Stimulated activated naive CD8-positive, alpha-beta T cell treated with anti-CD3 and anti-CD28 coated beads, Interleukin-15, amount 100 ng/mL, for 72 hours (primary cell): Measurements from ENCODE around the gene FUT6.
"Not testable (repeated sequence)": the region's sequence is repeated elsewhere in the genome, so short reads cannot be mapped to it uniquely, and the experiment has no call there.

ENCODE experiments used
- ATAC-seq: fragments of 150-1000 bp; cut with Tn5 transposase; 2 replicates; pipeline ENCODE4 v1.10.0; 2021; ENCODE audit warnings: mild to moderate bottlenecking, moderate library complexity
- DNase-seq, 2 donors: peaks; one replicate each; pipeline ENCODE4 v3.0.0; 2021 to 2022
- H3K27ac Mint-ChIP-seq, 2 donors: one replicate each; pipeline ENCODE4 v1.8.0; 2022; ENCODE audit warnings: mild to moderate bottlenecking in 2 of 2, mixed read lengths in 2 of 2, moderate library complexity in 2 of 2
- H3K27me3 Mint-ChIP-seq: one replicate; pipeline ENCODE4 v1.8.0; 2022; ENCODE audit warnings: mixed read lengths
- H3K4me1 Mint-ChIP-seq: one replicate; pipeline ENCODE4 v1.8.0; 2022; ENCODE audit warnings: mild to moderate bottlenecking, mixed read lengths
- H3K4me3 Mint-ChIP-seq, 2 donors: one replicate each; pipeline ENCODE4 v1.8.0; 2022; ENCODE audit warnings: mild to moderate bottlenecking in 2 of 2, mixed read lengths in 2 of 2, moderate library complexity in 1 of 2
- H3K9me3 Mint-ChIP-seq, 2 donors: one replicate each; pipeline ENCODE4 v1.8.0; 2022; ENCODE audit warnings: mixed read lengths in 2 of 2

FUT6 gene

DNA sequence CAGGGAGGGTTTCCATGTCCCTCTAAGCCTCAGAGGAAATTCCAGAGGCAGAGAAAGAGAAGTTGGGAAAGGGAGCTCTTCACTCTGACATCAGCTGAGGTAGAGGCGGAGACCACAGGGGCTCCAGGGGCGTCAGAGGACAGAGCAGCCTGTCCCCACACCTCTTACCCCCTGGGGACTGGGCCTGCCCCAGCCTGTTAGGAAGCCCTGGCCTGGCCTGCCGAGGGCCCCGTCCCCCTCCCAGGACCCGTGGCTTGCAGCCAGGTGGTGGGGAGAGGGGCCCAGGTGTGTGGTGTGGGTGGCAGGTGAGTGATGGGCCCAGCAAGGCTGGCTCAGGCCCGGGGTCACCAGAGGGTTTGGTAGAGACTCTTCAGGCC lies 2.2 kb upstream of the FUT6 start:
- peaks cover 23% of the 10 kb centered on the region for H3K4me1 Mint-ChIP-seq
- H3K9me3 Mint-ChIP-seq, H3K27ac Mint-ChIP-seq, DNase-seq, H3K4me3 Mint-ChIP-seq, H3K27me3 Mint-ChIP-seq: not testable (repeated sequence)
- peak; percentile 40 for ATAC-seq

DNA sequence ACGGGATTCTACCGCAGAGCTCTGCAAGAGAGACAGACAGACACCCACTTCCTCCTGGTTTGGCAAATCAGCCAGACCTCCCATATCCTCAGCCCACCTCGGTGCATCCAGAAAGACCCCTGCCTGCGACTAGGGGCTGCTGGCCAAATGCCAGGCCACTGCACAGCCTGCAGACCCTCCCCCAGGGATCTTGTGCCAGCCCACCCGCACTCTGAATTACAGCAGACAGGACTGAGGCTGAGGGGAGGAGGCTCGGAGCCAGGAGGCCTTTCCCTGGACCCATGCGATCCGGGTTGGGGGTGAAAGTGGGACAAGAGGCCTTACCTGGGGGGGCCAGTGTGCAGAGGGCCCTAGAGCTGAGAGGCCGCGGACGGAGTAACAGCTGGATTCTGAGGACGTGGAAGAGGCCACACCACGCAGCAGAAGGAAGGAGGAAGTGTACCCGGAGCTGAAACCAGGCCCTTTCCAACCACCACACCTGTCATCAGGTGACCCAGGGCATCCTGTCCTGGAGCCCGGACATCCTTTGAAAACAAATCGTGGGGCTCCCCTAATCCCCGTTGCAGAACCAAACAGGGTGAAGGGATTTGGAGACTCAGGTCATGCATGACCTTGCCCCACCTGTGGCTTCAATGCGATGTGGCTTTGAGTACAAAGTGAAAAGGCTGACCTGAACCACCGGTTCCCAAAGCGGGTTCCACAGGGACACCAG lies 993 bp downstream of the FUT6 start:
- DNase-seq (no peak), ATAC-seq (no peak)
- H3K4me1 Mint-ChIP-seq: peaks cover 23% of the 10 kb centered on the region
- no peaks in the 10 kb centered on the region for H3K9me3 Mint-ChIP-seq
- peak overlapping the region in 1 of 2 donors; percentile 45 for H3K4me3 Mint-ChIP-seq
- no peak overlapping the region for H3K27ac Mint-ChIP-seq
- H3K27me3 Mint-ChIP-seq: peaks cover 5% of the 10 kb centered on the region

DNA sequence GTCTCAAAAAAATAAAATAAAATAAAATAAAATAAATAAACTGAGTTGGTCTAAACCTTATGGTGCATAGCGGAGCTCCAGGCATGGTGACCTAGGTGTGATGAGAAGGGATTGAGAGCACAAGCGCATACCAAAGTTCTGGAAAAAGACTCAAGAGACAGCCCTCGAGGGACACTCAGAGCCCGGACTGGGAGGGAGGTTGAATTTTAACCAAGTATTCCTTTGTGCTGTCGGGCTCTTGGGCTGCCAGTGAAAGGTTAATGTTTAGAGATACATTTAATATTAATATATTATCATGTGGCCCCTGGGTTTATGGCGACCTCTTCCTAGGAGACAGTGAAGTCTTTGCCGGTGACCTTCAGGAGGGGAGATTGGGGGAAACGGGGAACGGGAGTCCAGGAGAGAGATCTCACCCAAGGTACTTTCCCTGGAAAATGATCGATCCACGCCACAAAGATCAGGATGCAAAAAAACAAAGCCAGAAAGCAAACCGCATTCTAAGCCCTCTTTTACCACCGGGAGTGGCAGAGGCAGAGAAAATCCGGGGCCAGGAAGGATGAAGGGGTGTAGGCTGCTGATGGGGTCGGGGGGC lies 1.6 kb downstream of the FUT6 start:
- peaks cover 23% of the 10 kb centered on the region for H3K4me1 Mint-ChIP-seq
- H3K27ac Mint-ChIP-seq: no peak overlapping the region
- no peak for ATAC-seq
- no peak overlapping the region for H3K4me3 Mint-ChIP-seq
- DNase-seq: no peak
- H3K27me3 Mint-ChIP-seq: peaks cover 5% of the 10 kb centered on the region
- H3K9me3 Mint-ChIP-seq: no peaks in the 10 kb centered on the region

DNA sequence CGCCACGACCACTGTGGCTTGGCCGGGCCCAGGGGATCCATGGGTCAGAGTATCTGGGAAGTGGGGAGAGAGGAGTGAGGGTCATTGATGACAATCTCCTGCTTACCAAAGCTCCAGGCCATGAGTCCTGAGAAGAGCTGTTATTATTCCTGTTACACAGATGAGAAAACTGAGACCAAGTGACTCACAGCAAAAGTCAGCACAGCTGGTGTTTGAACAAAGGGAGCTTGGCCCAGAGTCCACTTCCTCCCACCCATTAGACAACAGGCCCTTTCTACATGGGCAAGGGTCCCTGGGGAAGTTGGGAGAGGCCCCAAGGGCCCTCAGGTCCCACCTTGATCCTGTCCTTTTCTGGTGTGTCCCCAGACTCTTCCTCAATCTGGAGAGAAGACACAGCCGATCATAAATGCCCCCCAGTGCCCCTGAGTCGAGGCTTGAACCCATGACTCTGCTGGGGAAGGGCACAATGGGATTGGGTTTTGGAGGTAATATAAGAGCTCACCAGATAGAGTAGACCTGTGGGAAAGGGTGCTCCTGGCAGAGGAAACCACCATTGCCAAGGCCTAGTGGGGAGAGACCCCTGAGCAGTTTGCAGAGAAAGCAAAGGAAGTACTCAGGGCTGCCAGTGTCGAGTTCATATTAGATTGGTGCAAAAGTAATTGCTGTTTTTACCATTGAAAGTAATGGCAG lies 6.8 kb downstream of the FUT6 start:
- Mint-ChIP-seq H3K9me3 (no peaks in the 10 kb centered on the region), H3K4me1 (peaks cover 12% of the 10 kb centered on the region), H3K4me3 (no peak overlapping the region), H3K27me3 (no peaks in the 10 kb centered on the region), H3K27ac (no peak overlapping the region)
- DNase-seq (no peak), ATAC-seq (no peak)

DNA sequence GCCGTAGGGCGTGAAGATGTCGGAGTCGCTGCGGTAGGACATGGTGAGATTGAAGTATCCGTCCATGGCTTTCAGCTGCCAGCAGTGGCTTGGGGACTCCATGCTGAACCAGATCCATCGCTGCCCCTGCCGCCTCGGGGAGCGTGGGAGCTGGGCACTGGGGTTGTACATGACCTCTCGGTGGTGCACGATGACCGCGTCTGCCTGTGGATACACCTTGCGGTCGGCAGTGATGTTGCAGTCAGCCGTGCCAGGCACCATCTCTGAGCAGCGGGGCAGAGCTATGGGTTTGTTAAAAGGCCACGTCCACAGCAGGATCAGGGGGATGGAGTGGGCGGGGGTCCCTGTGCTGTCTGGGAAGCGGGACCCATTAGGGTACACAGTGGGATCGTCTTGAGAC lies 7.4 kb downstream of the FUT6 start:
- ATAC-seq: no peak

DNA sequence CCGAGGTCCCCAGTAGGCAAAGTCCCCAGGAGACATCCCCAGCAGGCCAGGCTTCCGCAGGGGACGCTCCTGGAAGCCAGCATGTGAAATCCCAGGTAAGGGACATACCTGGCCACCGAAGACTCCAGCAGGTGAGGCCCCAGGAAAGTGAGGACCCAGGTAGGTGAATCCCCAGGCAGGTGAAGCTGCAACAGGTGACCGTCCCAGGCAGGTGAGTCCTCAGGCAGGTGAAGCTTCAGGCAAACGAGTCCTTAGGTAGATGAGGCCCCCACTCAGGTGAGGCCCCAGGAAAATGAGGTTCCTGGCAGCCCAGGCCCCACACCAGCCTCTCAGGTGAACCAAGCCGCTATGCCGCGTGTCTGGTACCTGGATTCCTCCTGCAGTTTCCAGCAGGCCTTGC lies 8.3 kb downstream of the FUT6 start:
- H3K4me3 Mint-ChIP-seq: no peak overlapping the region
- H3K4me1 Mint-ChIP-seq: peaks cover 25% of the 10 kb centered on the region
- no peaks in the 10 kb centered on the region for H3K9me3 Mint-ChIP-seq
- no peak for DNase-seq
- H3K27me3 Mint-ChIP-seq: no peaks in the 10 kb centered on the region
- no peak overlapping the region for H3K27ac Mint-ChIP-seq
- no peak for ATAC-seq

More for the DNA sequence above, 7.4 kb downstream of the FUT6 start:
- Mint-ChIP-seq H3K27me3 (no peaks in the 10 kb centered on the region), H3K4me3 (no peak overlapping the region), H3K9me3 (no peaks in the 10 kb centered on the region), H3K4me1 (peaks cover 16% of the 10 kb centered on the region), H3K27ac (no peak overlapping the region)
- no peak for DNase-seq

DNA sequence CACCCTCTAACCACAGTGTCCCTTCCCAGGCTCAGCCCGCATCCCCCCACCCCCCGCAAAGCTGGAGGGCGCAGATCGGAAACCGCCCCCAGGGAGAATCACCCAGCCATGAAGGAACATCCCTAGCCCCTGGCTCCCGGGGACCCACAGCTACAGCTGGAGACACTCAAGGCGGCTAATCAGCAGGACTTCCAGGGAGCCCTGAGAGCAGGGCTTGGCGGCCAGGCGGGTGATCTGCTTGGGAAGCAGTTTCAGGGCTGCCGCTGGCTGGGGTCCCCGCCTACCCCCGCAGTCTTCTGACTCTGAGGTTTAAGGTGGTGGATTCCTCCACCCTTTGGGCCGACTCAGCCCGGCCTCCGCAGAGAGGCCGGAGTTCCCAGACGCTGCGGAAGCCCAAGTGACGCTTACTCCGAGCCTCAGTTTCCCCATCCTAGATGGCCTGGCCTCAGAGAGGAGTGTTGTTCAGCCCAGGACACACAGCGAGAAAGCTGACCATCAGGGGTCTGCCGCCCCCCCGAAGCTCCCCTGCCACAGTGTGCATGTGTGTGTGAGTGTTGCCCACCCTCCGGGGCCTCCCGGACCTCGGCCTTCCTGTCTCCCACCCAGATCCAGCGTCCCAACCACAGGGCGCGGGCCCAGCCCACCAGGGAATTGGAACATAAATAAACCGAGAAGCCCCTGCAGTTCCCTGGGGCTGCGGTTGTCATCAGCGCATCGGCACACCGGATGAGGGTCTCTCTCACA lies 9.8 kb downstream of the FUT6 start:
- peaks cover 26% of the 10 kb centered on the region for H3K4me1 Mint-ChIP-seq
- peak overlapping the region; percentile 59 to 64 for H3K27ac Mint-ChIP-seq
- H3K27me3 Mint-ChIP-seq: no peaks in the 10 kb centered on the region
- ATAC-seq (no peak), DNase-seq (no peak)
- peak overlapping the region; percentile 99 to 100 for H3K4me3 Mint-ChIP-seq
- H3K9me3 Mint-ChIP-seq: no peaks in the 10 kb centered on the region

DNA sequence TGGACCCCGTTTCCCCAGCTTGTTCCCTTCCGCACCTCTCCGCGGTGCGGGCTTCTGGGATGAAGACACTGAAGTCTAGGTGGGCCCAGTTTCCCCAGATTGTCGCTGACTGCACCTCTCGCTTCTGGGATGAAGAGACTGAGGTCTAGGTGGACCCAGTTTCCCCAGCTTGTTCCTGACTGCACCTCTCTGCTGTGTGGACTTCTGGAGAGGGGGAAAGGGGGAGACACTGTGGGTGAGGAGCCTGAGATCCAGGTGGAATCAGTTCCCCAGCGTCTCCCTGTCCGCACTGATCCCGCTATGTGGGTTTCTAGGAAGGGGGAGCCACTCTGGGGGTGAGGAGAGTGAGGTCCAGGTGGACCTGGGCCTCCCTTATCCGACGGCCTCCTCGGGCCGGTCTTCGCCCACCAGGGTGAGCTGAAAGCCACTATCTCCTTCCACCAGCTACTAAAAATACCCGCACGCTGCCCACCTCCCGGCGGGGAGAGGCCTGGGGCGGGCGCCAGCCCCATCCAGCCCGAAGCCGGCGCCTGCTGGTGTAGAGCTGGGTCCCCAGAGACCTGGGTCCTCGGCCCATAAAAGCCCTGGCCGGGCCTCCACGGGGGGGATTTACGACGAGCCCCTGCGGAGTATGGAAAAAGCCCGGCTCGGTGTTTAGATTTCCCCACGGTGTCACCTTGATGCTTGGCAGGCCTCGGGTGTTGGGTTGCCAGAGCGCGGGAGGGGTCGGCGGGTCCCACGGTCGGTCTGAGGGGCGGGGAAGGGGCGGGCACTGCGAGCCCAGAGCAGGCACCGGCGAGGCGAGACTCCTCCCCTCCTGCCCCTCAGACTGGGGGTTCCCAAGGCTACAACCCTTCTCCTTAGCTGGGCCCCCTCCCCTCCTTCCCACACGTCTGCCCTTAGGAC lies 10.6 kb downstream of the FUT6 start:
- DNase-seq (peak; percentile 40 to 43), ATAC-seq (no peak)
- Mint-ChIP-seq H3K9me3 (no peaks in the 10 kb centered on the region), H3K27ac (peak overlapping the region; percentile 99), H3K27me3 (no peaks in the 10 kb centered on the region), H3K4me1 (peaks cover 26% of the 10 kb centered on the region), H3K4me3 (peak overlapping the region; percentile 99 to 100)

DNA sequence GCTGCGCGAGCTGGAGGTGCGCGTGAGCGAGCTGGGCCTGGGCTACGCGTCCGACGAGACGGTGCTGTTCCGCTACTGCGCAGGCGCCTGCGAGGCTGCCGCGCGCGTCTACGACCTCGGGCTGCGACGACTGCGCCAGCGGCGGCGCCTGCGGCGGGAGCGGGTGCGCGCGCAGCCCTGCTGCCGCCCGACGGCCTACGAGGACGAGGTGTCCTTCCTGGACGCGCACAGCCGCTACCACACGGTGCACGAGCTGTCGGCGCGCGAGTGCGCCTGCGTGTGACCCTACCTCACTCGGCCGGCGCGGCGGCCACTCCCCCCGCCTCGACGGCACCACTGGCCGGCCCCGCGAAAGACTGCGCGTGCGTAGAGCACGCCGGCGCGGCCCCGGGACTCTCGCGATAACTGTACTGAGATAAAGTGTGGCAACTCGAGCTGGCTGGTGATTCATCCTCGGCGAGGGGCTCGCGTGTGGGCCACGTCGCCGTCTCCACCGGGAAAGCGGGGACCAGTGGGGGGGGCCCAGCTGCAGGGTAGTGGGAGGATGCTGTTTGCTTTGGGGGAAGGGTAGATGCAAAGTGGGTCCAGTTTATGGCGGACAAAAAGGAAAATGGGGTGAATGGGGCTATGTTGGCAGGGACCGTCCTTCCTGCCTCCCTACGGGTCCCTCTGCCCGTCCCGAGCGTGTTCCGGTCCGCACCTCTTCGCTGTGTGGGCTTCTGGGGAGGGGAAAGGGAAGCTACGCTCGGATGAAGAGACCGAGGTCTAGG lies 11.4 kb downstream of the FUT6 start:
- peak overlapping the region; percentile 99 for H3K27ac Mint-ChIP-seq

DNA sequence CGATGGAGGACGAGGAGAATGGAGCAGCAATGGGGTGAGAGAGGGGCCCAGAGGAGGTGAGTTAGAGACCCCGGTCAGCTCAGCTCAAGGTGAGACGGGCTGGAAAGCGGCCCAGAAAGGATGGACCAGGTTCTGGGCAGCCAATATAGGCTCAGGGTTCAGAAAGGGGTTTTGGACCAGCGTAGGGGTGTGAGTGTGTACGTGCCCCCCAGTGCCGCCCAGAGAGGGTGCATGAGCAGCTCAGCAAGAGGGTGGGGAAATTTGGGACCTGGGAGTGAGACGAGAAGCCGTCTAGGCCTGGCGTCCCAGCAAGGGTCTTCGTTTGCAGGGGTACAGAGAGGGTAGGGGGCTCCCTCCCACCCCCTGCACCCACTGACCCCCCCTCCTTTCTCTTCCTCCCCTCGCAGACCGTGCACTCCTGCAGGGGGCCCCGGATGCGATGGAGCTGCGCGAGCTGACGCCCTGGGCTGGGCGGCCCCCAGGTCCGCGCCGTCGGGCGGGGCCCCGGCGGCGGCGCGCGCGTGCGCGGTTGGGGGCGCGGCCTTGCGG lies 12.1 kb downstream of the FUT6 start:
- peaks cover 26% of the 10 kb centered on the region for H3K4me1 Mint-ChIP-seq
- H3K9me3 Mint-ChIP-seq: no peaks in the 10 kb centered on the region
- no peak for DNase-seq
- no peak for ATAC-seq
- no peaks in the 10 kb centered on the region for H3K27me3 Mint-ChIP-seq
- peak overlapping the region; percentile 69 to 96 for H3K27ac Mint-ChIP-seq
- peak overlapping the region; percentile 99 to 100 for H3K4me3 Mint-ChIP-seq

More for the DNA sequence above, 11.4 kb downstream of the FUT6 start:
- DNase-seq (peak; percentile 98 to 99), ATAC-seq (peak; percentile 87)
- Mint-ChIP-seq H3K4me3 (peak overlapping the region; percentile 99 to 100), H3K4me1 (peaks cover 26% of the 10 kb centered on the region), H3K27me3 (no peaks in the 10 kb centered on the region), H3K9me3 (no peaks in the 10 kb centered on the region)

DNA sequence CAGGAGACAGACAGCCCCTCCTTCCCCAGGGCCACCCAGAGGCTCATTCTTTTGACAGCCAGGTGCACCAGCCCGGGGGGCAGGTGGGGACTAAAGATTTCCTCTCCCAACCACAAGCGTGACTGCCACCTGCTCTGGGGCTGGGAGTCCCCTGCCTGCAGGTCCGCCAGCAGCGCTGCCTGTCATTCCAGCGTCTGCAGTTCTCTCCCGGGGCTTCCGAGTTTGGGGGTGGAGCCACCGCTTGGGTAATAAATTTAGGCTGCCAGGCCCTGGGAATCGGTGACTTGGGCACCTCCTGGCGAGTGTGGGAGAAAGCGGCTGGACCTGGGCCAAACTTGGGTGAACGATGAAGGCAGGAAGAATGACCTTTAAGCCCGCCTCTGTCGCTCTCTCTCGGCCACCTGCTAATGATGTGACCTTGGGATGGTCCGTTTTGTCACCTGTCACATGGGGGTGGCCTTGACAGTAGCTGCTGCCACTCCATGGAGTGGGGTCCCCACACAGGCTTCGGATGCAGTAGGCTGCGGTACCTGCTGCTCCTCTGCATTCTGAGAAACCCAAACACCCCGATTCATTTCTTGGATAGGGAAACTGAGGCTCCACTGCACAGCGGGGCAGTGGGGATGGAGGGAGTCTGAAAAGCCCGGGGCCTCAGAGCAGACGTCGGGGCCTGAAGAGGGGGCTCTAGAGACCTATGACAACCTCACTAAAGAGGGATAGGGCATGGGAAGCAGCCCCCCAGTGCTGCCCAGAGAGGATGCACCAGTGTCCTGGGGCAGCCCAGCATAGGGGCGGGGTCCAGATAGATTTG lies 12.8 kb downstream of the FUT6 start:
- no peak for ATAC-seq
- Mint-ChIP-seq H3K27me3 (no peaks in the 10 kb centered on the region), H3K4me1 (peaks cover 26% of the 10 kb centered on the region), H3K9me3 (no peaks in the 10 kb centered on the region), H3K4me3 (peak overlapping the region; percentile 99 to 100), H3K27ac (peak overlapping the region; percentile 86 to 96)
- peak in 1 of 2 donors; percentile 31 for DNase-seq

DNA sequence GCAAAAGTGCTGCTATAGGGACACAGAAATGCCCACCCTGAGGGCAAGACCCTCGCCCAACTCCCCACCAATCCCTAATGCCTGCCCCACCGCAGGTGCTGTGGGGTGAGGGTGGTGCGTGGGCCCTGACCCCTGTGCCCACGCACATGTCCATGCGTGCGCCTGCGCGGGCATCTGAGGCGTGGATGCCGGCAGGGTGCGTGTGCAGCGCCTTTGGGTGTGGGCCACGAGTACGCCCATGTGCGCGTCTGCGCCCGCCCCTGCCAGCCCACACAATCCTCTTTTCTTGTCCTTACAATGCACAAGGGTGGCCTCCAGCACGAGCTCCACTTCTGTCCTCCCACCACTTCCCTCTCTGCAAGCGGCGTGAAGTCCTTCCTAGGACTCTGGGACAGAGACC lies 14.3 kb downstream of the FUT6 start:
- H3K9me3 Mint-ChIP-seq: no peaks in the 10 kb centered on the region
- DNase-seq: no peak
- peaks cover 24% of the 10 kb centered on the region for H3K4me1 Mint-ChIP-seq
- H3K4me3 Mint-ChIP-seq: no peak overlapping the region
- no peaks in the 10 kb centered on the region for H3K27me3 Mint-ChIP-seq
- ATAC-seq: no peak
- H3K27ac Mint-ChIP-seq: no peak overlapping the region

DNA sequence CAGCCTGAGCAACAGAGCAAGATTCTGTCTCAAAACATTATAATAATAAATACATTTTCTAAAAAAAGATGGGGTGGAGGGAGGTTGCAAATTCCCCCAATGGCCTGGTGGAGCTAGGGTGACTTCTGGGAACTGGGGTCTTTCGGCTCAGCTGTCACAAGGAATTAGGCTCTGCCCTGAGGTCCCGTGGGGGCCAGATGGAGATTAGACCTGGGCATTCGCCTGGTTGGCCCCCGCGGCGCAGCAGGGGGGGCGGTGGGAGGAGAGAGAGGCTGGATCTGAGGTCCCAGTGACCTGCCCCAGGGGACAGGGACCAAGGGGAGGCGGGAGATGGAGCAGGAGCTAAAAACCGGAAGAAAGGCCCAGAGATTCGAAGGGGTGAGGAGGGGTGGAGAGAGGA lies 14.8 kb downstream of the FUT6 start:
- H3K4me3 Mint-ChIP-seq: no peak overlapping the region
- H3K27ac Mint-ChIP-seq: no peak overlapping the region
- no peaks in the 10 kb centered on the region for H3K27me3 Mint-ChIP-seq
- ATAC-seq (no peak), DNase-seq (no peak)
- no peaks in the 10 kb centered on the region for H3K9me3 Mint-ChIP-seq
- H3K4me1 Mint-ChIP-seq: peaks cover 21% of the 10 kb centered on the region
